Stimulated activated CD8-positive, alpha-beta memory T cell treated with anti-CD3 and anti-CD28 coated beads, Interleukin-7, amount 100 ng/mL, for 24 hours (primary cell): ENCODE measurements around the gene CP.
A peak's percentile ranks its signal among the peaks of the same experiment; 100 is the strongest.

ENCODE experiments used
- DNase-seq: peaks from one replicate; pipeline ENCODE4 v3.0.0-alpha.2; 2020; ENCODE audit warnings: low read depth

Gene CP

GRCh38 chr3:149186219-149186618 lies 35.4 kb downstream of the CP start:
- no peak for DNase-seq

GRCh38 chr3:149181182-149181581 lies 40.4 kb downstream of the CP start:
- no peak for DNase-seq

- no peak for DNase-seq
Observed at GRCh38 chr3:149180057-149180573, 41.5 kb downstream of the CP start.

- no peak for DNase-seq
Observed at GRCh38 chr3:149179220-149179619, 42.4 kb downstream of the CP start.

- DNase-seq: no peak
Observed at GRCh38 chr3:149177122-149177521, 44.5 kb downstream of the CP start.

GRCh38 chr3:149174901-149175300 lies 46.7 kb downstream of the CP start:
- no peak for DNase-seq

- no peak for DNase-seq
Observed at GRCh38 chr3:149170672-149171071, 51.0 kb downstream of the CP start.

- DNase-seq: no peak
Observed at GRCh38 chr3:149167898-149168297, 53.7 kb downstream of the CP start.

GRCh38 chr3:149163066-149163465 lies 58.6 kb downstream of the CP start:
- DNase-seq: no peak

- no peak for DNase-seq
Observed at GRCh38 chr3:149162007-149162406, 59.6 kb downstream of the CP start.

- no peak for DNase-seq
Observed at GRCh38 chr3:149160754-149161300, 60.8 kb downstream of the CP start.

GRCh38 chr3:149153402-149153801 lies 68.2 kb downstream of the CP start:
- no peak for DNase-seq

GRCh38 chr3:149152420-149152819 lies 69.2 kb downstream of the CP start:
- DNase-seq: no peak

GRCh38 chr3:149151843-149152242 lies 69.8 kb downstream of the CP start:
- DNase-seq: no peak

- no peak for DNase-seq
Observed at GRCh38 chr3:149150436-149150835, 71.2 kb downstream of the CP start.

GRCh38 chr3:149145974-149146373 lies 75.7 kb downstream of the CP start:
- DNase-seq: no peak

- no peak for DNase-seq
Observed at GRCh38 chr3:149145356-149145755, 76.3 kb downstream of the CP start.

GRCh38 chr3:149142682-149143081 lies 78.9 kb downstream of the CP start:
- DNase-seq: no peak

- no peak for DNase-seq
Observed at GRCh38 chr3:149134575-149134974, 87.1 kb downstream of the CP start.

GRCh38 chr3:149131589-149131988 lies 90.0 kb downstream of the CP start:
- no peak for DNase-seq

- peak; percentile 61 for DNase-seq
Observed at GRCh38 chr3:149129326-149130205, 92.1 kb downstream of the CP start, which contains the start of gene HPS3. TSS of gene HPS3 (plus strand) at chr3:149129638. CDS start at chr3:149129724, 86 bp downstream.

- no peak for DNase-seq
Observed at GRCh38 chr3:149128821-149129220, 92.8 kb downstream of the CP start.
